GM12878 (cell line): ENCODE results near the gene SMIM14. TPM values are rescaled to one million over a fixed set of nuclear protein-coding genes. Genes with fewer than 3 reads are reported as not detected.

Source experiments
- CBX5 ChIP-seq: sonication (generic); IDR thresholded peaks from 2 replicates; pipeline ENCODE4 v1.6.1; 2016; ENCODE audit warnings: low read depth, moderate library complexity, mild to moderate bottlenecking, inconsistent platforms
- CHD2 ChIP-seq: IDR thresholded peaks from 2 replicates; pipeline ENCODE4 v1.6.1; 2011; ENCODE audit warnings: low read depth, low read length, improper control_type of control experiment, borderline replicate concordance
- ESRRA ChIP-seq: IDR thresholded peaks from 2 replicates; pipeline ENCODE4 v1.6.1; 2012; ENCODE audit warnings: mild to moderate bottlenecking, low read length, improper control_type of control experiment
- ETV6 ChIP-seq, 2 experiments: fragments of 450-650 bp in 1 of 2; IDR thresholded peaks in 1 of 2; conservative IDR thresholded peaks in 1 of 2; 2 replicates each; pipeline ENCODE4 v1.6.1; 2014; ENCODE audit warnings: antibody characterized with exemption in 1 of 2, borderline replicate concordance in 1 of 2, low read depth in 1 of 2, mild to moderate bottlenecking in 1 of 2, moderate library complexity in 1 of 2
- FOS ChIP-seq: IDR thresholded peaks from 3 replicates; pipeline ENCODE4 v1.6.1; 2011; ENCODE audit warnings: borderline replicate concordance; ENCODE audit not compliant: insufficient read length; ENCODE audit errors: extremely low read depth
- HDAC6 ChIP-seq: fragments of 200-600 bp; sonication (generic); IDR thresholded peaks from one replicate; pipeline ENCODE4 v1.8.0; 2017; ENCODE audit warnings: antibody characterized with exemption; ENCODE audit not compliant: unreplicated experiment
- IKZF2 ChIP-seq, 2 experiments: fragments of 450-650 bp; IDR thresholded peaks; 2 replicates each; pipeline ENCODE4 v1.6.1; 2017; ENCODE audit warnings: mild to moderate bottlenecking in 2 of 2, moderate library complexity in 2 of 2
- MEF2B ChIP-seq: fragments of 450-650 bp; IDR thresholded peaks from 2 replicates; pipeline ENCODE4 v1.6.1; 2018; ENCODE audit warnings: mild to moderate bottlenecking, moderate library complexity; ENCODE audit not compliant: partially characterized antibody, poor library complexity, severe bottlenecking
- NFIC ChIP-seq: IDR thresholded peaks from 2 replicates; pipeline ENCODE4 v1.6.1; 2012; ENCODE audit warnings: low read depth, mild to moderate bottlenecking, inconsistent platforms, low read length, moderate library complexity
- RAD21 ChIP-seq: IDR thresholded peaks from 2 replicates; pipeline ENCODE4 v1.6.1; 2011; ENCODE audit warnings: mild to moderate bottlenecking, low read depth, low read length, moderate library complexity; ENCODE audit not compliant: insufficient read depth
- RUNX3 ChIP-seq: IDR thresholded peaks from 2 replicates; pipeline ENCODE4 v1.6.1; 2012; ENCODE audit warnings: low read length, inconsistent platforms
- SIX5 ChIP-seq: IDR thresholded peaks from 2 replicates; pipeline ENCODE4 v1.6.1; 2011; ENCODE audit warnings: mild to moderate bottlenecking, low read depth, low read length, moderate library complexity; ENCODE audit not compliant: severe bottlenecking
- SUZ12 ChIP-seq: fragments of 200-600 bp; sonication (generic); IDR thresholded peaks from one replicate; pipeline ENCODE4 v1.6.1; 2018; ENCODE audit warnings: antibody characterized with exemption, mild to moderate bottlenecking; ENCODE audit not compliant: unreplicated experiment
- TAF1 ChIP-seq: IDR thresholded peaks from 2 replicates; pipeline ENCODE4 v1.6.1; 2011; ENCODE audit warnings: mild to moderate bottlenecking, low read depth, low read length, borderline replicate concordance
- ZNF217 ChIP-seq: fragments of 450-650 bp; IDR thresholded peaks from 2 replicates; pipeline ENCODE4 v1.6.1; 2017; ENCODE audit warnings: antibody characterized with exemption, mild to moderate bottlenecking
- polyA plus RNA-seq, 11 experiments: library from polyadenylated mRNA; depleted of rRNA in 4 of 11; unstranded in 6 of 11; stranded (reverse) in 5 of 11; fragments of >200 nt; fragmentation: Nextera tagmentation in 4 of 11; fragmentation: Illumina TruSeq in 1 of 11; extraction: Ambion mirVana in 4 of 11; extraction: Trizol in 1 of 11; gene quantifications; 1 replicate in 1 of 11; 2 replicates in 10 of 11; pipeline versions ENCODE4 v1.2.1 to v1.2.3, GENCODE V29; 2011 to 2016; ENCODE audit warnings: inconsistent platforms in 2 of 11, missing spikeins in 2 of 11, low read depth in 1 of 11
- total RNA-seq, 4 experiments: library from RNA; depleted of rRNA in 3 of 4; stranded (reverse); fragments of >200 nt in 3 of 4; fragmentation: Illumina TruSeq in 1 of 4; extraction: Trizol in 1 of 4; gene quantifications; 2 replicates each; pipeline versions ENCODE4 v1.2.1 to v1.2.3, GENCODE V29; 2013 to 2021
- TF ChIP-seq, protein P1 (sequence below): fragments of 450-650 bp; IDR thresholded peaks from 2 replicates; pipeline ENCODE4 v1.6.1; 2017; ENCODE audit warnings: antibody characterized with exemption, mild to moderate bottlenecking, moderate library complexity
- TF ChIP-seq, protein P2 (sequence below): IDR thresholded peaks from 2 replicates; pipeline ENCODE4 v1.6.1; 2012; ENCODE audit warnings: low read depth, low read length, improper control_type of control experiment
- TF ChIP-seq, protein P3 (sequence below): IDR thresholded peaks from 2 replicates; pipeline ENCODE4 v1.6.1; 2012; ENCODE audit warnings: mild to moderate bottlenecking, low read depth, low read length

The SMIM14 gene
- total and polyA plus RNA-seq, 10 of the 15 experiments (the other 5 are each of a cell fraction or from before 2014, with no cell fraction given) = 125 to 671 (median 188) TPM

DNA sequence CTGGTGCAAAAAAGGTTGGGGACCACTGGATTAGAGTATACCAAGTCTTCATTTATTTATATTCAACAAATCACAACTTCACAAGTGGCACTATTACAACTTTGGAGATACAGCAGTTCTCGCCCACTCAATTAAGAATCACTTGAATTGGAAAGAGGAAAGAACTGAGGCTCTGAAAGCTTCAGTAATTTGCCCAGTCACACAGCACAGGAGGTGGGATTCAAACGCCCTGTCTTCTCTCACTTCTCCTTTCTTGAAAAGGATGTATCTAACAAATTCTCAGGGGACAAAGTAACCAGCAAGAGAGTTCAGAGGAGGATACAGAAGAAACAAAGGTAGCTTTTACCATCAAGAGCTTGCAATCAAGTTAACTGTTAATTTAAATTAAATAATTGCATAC is 12.4 kb downstream of the SMIM14 start (continued):
- TF ChIP-seq SUZ12 = no peak
- peak; percentile 21; the same call in 1 of the 2 replicates for TF ChIP-seq ZNF217
- peak; percentile 27; the same call in 1 of the 2 replicates for TF ChIP-seq CHD2
- peak; percentile 96 for TF ChIP-seq MEF2B
- TF ChIP-seq CBX5 = 0 out of 2 replicates have a peak, but pooled peaks have one; percentile 39
- no peak for TF ChIP-seq FOS
- peak; percentile 92 to 95 for TF ChIP-seq IKZF2 (IDR thresholded peaks at IDR 0.05)
- no peak for TF ChIP-seq SIX5
- peak; percentile 18; the same call in 1 of the 2 replicates for TF ChIP-seq RAD21
- TF ChIP-seq, protein P1, sequence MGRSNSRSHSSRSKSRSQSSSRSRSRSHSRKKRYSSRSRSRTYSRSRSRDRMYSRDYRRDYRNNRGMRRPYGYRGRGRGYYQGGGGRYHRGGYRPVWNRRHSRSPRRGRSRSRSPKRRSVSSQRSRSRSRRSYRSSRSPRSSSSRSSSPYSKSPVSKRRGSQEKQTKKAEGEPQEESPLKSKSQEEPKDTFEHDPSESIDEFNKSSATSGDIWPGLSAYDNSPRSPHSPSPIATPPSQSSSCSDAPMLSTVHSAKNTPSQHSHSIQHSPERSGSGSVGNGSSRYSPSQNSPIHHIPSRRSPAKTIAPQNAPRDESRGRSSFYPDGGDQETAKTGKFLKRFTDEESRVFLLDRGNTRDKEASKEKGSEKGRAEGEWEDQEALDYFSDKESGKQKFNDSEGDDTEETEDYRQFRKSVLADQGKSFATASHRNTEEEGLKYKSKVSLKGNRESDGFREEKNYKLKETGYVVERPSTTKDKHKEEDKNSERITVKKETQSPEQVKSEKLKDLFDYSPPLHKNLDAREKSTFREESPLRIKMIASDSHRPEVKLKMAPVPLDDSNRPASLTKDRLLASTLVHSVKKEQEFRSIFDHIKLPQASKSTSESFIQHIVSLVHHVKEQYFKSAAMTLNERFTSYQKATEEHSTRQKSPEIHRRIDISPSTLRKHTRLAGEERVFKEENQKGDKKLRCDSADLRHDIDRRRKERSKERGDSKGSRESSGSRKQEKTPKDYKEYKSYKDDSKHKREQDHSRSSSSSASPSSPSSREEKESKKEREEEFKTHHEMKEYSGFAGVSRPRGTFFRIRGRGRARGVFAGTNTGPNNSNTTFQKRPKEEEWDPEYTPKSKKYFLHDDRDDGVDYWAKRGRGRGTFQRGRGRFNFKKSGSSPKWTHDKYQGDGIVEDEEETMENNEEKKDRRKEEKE = no peak
- TF ChIP-seq, protein P2, sequence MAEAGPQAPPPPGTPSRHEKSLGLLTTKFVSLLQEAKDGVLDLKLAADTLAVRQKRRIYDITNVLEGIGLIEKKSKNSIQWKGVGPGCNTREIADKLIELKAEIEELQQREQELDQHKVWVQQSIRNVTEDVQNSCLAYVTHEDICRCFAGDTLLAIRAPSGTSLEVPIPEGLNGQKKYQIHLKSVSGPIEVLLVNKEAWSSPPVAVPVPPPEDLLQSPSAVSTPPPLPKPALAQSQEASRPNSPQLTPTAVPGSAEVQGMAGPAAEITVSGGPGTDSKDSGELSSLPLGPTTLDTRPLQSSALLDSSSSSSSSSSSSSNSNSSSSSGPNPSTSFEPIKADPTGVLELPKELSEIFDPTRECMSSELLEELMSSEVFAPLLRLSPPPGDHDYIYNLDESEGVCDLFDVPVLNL = no peak
- peak in 1 of 2 experiments; percentile 34; a peak in 1 of 4 replicates for TF ChIP-seq ETV6 (conservative IDR thresholded peaks at IDR 0.05 in 1 of 2, IDR thresholded peaks at IDR 0.05 in 1 of 2; ENCODE audit: borderline replicate concordance in 1 of 2, low read depth in 1 of 2)
- TF ChIP-seq, protein P3, sequence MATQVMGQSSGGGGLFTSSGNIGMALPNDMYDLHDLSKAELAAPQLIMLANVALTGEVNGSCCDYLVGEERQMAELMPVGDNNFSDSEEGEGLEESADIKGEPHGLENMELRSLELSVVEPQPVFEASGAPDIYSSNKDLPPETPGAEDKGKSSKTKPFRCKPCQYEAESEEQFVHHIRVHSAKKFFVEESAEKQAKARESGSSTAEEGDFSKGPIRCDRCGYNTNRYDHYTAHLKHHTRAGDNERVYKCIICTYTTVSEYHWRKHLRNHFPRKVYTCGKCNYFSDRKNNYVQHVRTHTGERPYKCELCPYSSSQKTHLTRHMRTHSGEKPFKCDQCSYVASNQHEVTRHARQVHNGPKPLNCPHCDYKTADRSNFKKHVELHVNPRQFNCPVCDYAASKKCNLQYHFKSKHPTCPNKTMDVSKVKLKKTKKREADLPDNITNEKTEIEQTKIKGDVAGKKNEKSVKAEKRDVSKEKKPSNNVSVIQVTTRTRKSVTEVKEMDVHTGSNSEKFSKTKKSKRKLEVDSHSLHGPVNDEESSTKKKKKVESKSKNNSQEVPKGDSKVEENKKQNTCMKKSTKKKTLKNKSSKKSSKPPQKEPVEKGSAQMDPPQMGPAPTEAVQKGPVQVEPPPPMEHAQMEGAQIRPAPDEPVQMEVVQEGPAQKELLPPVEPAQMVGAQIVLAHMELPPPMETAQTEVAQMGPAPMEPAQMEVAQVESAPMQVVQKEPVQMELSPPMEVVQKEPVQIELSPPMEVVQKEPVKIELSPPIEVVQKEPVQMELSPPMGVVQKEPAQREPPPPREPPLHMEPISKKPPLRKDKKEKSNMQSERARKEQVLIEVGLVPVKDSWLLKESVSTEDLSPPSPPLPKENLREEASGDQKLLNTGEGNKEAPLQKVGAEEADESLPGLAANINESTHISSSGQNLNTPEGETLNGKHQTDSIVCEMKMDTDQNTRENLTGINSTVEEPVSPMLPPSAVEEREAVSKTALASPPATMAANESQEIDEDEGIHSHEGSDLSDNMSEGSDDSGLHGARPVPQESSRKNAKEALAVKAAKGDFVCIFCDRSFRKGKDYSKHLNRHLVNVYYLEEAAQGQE = 0 out of 2 replicates have a peak, but pooled peaks have one; percentile 18
- TF ChIP-seq TAF1 = no peak
- TF ChIP-seq HDAC6 = no peak
- TF ChIP-seq ESRRA = peak; percentile 47; the same call in 1 of the 2 replicates
- peak; percentile 69 for TF ChIP-seq RUNX3
- TF ChIP-seq NFIC = peak; percentile 83
